ENCODE data around the gene PITX1.
"Not testable (repeated sequence)": the region's sequence is repeated elsewhere in the genome, so short reads cannot be mapped to it uniquely, and the experiment has no call there.

PITX1 gene

DNA sequence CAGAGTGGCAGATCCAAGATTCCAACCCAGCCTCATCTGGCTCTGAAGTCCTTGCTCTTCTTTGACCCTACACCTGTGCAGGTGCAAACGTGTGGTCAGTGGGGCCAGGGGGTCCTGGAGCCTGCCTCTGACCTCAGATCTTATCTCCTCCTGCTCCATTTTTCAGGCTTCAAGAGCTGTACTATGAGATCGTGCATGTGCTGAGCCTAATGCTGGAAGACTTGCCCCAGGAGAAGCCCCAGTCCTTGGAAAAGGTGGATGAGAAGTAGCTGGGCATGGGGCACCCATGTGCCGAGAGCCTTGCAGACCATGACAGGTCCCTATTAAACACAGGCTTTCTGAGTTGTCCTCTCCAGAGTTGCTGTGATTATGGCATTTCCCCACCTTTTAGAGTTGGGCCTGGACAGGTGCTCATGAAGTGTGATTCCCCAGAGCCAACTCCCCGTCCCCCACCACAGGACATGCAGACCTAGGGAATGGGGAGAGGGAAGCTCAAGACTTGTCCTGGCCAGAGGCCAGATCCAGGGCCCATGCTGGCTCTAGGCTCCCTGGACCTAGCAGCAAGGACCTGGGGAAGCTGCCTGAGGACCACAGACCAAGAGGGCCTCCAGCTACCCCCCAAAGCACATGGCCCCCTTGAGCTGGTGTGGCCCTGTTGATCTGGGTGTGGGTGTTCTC, 22.5 kb downstream of the PITX1 start:
- DNase-seq (ENCODE audit: low read depth in 2 of 3, low spot score in 1 of 3): no peak

DNA sequence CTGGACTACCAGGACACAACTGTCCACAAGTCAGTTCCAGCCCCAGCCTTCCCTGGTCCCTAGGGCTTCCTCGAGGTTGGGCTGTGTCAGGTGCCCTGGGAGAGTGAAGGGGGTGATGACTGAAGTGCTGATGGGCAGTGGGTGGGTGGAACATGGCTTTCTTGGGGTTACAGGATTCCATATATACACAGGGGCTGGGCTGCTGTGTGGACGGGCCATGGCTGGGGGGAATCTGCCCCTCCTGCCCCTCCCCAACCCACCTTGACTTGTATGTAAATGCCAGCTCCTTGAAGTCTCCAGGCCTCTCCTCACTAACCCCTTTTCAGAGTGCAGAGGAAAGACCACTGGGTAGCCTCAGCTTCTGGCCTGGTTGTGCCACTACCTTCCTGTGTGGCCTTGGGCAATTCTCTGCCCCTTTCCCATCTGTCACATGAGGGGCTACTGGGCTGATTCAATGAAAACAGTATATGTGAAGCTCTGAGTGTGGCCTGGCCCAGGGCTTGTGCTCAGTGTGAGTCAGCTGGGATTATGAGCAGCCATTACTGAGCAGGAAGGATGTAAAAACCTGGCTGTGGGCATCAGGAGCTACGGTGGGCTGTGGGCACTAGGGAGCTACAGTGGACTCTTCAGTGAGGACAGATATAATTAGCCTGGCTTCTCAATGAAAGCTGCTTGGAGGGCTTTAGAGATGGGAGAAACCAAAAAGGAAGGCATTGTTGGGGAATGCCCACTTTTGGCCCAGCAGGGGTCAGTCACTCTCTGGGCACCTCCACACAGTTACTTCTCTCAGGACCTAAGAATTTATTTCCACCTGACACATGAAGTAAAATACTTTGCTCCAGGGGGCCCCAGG, 23.3 kb downstream of the PITX1 start:
- DNase-seq (ENCODE audit: low read depth in 2 of 3, low spot score in 1 of 3): no peak

DNA sequence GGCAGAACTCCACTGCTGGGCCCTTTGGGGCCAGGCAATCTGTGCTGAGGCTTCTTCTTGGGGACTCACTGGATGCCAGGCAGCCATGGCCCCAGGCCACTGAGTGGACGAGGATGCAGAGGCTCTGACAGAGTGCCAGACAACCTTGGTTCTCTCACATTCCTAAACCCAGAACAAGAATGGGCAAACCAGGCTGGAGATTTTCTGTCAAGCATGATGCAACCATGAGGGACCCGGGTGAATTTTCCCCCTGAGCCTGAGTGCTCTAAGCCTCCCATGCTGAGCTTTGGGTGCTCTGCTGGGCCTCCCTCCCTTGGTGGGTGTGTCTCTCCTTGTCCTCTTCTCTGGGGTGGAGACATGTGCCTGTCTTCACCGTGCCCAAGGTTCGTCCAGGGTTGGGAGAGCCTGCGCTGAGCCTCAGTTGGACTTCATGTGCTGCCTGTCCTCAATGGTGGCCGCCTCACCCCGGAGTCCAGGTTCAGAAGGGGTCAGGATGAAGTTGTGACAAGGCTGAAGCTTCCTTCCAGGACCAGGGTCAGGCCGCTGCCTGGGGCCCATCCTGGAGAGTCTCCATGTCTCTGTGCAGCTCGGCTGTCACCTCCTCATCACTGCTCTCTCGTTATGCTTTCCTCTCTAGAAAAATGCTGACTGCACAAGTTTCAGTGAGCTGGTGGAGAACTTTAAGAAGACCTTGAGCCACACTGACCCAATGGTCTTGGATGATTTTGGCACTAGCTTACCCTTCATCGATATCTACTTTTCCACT, 24.1 kb downstream of the PITX1 start:
- no peak for DNase-seq (ENCODE audit: low read depth in 2 of 3, low spot score in 1 of 3)

DNA sequence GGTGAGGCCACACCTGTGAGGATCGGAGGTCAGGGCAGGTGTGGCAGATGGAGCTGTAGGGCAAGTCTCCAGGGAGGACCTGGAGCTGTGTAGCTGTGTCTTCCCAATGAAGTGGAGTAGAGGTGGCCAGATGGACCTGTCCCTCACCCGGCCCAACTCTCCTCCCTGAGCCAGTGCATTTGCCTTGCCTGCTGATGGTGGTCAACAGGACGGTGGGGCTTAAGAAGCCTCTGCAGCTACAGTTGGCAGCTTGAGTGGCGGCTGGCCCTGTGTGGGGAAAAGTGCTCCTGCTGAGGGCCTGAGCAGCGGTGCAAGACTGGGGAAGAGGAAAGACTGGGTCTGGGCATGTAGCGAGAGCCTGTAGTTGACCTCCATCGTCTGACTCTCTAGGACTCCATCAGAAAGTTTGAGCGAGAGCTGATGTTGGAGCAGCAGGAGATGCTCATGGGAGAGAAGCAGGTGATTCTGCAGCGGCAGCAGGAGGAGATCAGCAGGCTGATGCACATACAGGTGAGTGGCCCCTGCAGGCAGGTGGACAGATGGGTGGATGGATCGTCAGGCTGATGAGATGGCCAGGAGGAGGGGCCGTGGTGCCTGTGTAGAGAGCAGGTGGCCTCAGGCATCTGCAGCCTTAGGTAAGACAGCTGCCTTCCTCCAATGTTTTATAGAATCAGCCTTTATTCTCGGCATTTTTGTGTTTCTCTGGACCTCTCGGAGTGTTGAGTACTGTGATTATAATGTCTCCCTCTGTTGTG, 24.9 kb downstream of the PITX1 start:
- DNase-seq (ENCODE audit: low read depth in 2 of 3, low spot score in 1 of 3): no peak

DNA sequence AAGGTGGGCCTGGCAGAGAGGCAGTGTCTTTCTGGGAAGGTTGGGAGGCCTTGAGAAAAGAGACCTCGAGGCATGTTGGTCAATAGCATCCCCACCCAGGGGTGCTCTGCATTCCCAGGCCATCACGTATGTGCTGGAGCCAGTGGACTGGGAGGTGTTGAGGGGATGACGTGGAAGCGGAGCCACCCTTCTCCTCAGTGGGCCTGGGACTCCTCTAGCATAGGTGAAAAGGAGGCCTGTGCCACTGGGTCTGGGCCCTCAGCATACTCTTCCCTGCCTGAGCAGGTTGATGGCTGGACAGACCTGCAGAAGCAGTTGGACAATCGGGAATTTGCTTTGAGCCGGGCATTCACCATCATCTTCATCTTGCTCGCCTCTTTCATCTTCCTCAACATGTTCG, 25.5 kb downstream of the PITX1 start:
- no peak for DNase-seq (ENCODE audit: low read depth in 2 of 3, low spot score in 1 of 3)

DNA sequence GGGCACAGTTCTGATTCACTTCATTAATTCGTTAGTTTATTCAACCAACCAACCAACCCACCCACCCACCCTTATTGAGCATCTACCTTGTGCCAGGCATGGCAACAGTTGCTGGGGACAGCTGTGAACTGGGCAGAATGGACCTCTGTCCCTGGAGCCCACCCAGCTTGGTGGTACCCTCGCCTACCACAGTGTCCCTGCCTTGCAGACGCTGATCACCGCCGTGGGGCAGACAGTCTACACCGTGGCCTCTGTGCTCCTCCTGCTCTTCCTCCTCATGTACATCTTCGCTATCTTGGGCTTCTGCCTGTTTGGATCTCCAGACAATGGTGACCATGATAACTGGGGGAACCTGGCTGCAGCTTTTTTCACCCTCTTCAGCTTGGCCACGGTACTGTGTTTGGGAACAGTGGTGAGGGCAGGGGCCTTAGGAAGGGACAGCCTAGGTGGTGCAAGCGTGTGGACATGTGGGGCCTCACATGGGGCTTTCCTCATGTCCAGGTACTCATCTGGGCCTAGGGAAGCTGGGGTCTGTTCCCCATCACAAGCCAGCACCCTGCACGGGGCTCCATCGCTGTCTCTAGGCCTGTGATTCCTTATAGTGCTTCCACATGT, 26.2 kb downstream of the PITX1 start:
- DNase-seq (ENCODE audit: low read depth in 2 of 3, low spot score in 1 of 3): no peak

DNA sequence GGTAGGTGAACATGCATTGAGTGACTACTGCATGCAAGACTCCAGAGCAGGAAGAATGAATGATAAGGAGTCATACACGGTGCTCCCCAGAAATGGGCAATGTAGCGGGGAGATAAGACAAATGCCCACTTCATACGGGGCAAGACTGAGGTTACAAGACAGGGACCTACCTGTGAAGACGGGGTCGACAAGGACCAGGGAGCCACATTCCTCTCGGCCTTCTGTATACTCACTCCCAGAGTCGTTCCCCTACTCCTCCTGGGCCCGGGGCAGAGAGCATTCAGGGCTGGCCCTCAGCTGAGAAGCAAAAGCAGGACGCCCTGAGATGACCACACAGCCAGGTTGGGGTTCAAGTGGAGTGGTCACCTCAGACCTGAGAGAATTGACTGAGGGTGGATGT, 26.7 kb downstream of the PITX1 start:
- no peak for DNase-seq (ENCODE audit: low read depth in 2 of 3, low spot score in 1 of 3)

DNA sequence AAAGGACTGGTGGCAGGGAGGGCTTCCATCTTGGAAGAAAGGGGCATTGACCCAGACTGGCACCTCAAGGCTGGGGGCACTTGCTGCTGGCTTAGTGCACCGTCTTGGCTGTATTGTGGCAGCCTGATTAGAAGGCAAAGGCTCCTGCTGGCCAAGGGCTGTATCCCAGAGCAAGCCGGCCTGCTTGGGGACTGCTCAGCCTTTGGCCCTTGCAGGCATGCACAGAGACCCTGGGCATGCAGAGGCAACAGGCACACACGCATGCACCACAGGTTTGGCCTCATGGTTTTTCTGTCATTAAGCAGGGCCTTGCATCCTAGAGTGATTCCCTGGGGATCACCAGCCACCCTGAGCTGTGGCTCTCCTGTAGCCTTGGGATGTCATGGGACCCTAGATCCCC, 29.0 kb downstream of the PITX1 start:
- no peak for DNase-seq (ENCODE audit: low read depth in 2 of 3, low spot score in 1 of 3)

DNA sequence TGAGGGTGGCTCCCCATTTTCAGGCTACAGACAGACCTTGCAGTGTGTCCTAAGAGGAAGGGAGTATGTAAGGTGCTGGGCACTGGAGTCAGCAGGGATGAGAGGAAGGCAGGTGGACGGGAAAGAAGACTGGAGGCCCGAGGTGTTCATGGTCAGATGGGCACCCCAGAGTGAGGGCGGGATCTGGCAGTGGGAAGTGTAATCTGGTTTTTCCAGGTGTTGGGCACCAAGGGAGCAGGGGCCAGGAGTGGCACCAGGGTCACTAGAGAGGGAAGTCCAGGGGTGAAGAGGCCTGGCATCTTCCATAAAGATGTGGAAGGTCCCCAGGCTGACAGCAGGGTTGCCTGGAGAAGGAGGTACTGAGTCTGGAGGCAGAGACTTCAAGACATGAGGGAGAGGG, 29.7 kb downstream of the PITX1 start:
- no peak for DNase-seq (ENCODE audit: low read depth in 2 of 3, low spot score in 1 of 3)

DNA sequence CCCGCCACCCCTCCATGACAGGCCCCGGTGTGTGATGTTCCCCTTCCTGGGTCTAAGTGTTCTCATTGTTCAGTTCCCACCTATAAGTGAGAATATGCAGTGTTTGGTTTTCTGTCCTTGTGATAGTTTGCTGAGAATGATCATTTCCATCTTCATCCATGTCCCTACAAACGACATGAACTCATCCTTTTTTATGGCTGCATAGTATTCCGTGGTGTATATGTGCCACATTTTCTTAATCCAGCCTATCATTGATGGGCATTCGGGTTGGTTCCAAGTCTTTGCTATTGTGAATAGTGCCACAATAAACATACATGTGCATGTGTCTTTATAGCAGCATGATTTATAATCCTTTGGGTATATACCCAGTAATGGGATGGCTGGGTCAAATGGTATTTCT, 36.0 kb downstream of the PITX1 start:
- DNase-seq (ENCODE audit: low read depth in 2 of 3, low spot score in 1 of 3): not testable (repeated sequence)

DNA sequence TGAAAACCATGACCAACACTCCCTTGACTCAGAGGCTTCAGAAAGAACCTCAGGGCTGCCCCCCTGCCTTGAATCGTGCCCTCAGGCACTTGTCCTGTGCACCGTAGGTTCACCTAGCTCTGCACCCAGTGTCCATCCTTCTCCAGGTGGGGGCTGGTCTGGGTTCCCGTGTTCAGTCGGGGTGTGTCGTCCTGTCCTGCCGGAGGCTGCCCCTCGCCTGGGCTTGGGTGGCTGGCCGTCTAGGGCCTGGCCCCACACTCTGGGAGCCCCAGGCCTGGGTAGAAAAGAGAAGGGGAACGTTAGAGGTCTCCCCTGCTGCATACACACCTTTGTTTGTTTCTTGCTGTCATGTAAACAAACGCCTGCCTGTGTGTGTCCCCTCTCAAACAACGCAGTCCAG, 37.0 kb downstream of the PITX1 start:
- DNase-seq (ENCODE audit: low read depth in 2 of 3, low spot score in 1 of 3): no peak

DNA sequence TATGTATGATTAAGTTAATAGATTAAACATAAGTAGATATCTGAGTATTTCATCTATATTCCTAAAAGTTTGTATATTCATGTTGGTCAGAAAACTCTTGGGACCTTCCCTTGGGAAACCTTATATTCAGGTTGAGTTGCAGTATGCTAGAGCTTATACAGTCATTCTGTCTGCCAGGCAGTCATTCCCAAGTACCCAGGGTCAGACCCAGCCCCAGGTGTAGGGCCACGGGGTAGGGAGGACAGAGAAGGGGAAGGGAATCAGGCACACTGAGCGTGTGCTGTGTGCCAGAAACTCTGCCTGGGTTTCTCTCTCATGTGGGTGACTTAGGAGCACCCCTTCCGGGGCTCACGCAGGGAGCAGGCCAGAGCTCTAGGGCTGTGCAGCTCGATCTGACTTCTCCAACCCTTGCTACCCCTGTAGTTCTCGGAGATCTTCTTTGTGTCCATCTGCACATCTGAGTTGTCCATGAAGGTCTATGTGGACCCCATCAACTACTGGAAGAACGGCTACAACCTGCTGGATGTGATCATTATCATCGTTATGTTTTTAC, 38.1 kb downstream of the PITX1 start:
- DNase-seq (ENCODE audit: low read depth in 2 of 3, low spot score in 1 of 3): no peak

DNA sequence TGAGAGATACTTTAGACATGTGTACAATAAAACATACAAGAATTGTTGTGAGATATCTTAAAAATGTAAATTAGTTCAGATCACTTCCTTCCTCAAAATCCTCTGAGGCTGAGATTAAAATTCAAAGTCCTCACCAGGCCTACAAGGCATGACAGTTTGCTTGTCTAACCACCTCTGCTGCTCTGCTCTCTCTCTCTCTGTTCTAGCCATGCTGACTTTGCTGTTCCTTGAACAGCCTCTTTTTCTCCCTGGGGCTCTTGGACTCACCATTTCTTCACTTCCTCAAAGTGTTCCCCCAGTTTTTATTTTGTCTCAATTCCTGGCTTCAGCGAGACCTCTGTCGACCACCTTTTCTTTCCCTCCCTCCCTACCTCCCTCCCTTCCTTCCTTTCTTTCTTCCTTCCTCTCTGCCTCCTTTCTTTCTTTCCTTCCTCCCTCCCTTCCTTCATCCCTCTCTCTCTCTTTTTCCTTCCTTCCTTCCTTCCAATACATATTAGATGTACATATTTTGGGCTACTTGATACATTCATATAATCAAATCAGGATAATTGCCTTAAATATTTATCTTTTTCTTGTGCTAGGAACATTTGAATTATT, 39.4 kb downstream of the PITX1 start:
- DNase-seq (ENCODE audit: low read depth in 2 of 3, low spot score in 1 of 3): no peak

DNA sequence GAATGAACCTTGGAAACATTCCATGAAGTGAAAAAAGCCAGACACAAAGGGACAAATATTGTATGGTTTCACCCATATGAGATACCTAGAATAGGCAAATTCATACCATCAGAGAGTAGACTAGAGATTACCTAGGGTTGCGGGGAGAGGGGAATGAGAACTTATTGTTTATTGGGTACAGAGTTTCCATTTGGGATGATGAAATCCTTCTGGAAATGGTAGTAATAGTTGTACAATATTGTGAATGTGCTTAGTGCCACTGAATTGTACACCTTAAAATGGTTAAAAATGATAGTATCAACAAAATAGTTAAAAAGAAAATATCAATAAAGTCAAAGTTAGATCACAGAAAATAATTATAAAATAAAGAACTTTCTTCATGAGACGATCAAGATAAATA, 40.9 kb downstream of the PITX1 start:
- no peak for DNase-seq (ENCODE audit: low read depth in 2 of 3, low spot score in 1 of 3)

DNA sequence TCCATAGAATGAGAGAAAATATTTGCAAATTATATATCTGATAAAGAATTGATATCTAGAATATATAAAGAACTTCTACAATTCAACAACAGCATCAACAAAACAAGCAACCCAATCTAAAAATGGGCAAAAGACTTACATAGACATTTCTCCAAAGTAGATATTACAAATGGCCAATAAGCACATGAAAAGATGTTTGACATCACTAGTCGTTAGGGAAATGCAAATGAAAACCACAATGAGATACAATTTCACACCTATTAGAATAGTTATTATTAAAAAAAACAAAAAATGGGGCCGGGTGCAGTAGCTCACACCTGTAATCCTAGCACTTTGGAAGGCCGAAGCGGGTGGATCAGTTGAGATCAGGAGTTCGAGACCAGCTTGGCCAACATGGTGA, 41.9 kb downstream of the PITX1 start:
- DNase-seq (ENCODE audit: low read depth in 2 of 3, low spot score in 1 of 3): no peak

DNA sequence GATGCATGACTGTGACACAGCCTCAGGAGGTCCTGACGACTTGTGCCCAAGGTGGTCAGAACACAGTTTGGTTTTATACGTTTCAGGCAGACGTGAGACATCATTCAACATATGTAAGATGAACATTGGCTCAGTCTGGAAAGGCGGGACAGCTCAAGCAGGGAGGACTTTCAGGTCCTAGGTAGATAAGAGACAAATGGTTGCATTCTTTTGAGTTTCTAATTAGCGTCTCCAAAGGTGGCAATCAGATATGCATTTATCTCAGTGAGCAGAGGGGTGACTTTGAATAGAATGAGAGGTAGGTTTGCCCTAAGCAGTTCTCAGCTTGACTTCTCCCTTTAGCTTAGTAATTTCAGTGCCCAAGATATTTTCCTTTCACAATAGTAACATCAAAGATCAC, 43.8 kb downstream of the PITX1 start:
- DNase-seq (ENCODE audit: low read depth in 2 of 3, low spot score in 1 of 3): not testable (repeated sequence)

DNA sequence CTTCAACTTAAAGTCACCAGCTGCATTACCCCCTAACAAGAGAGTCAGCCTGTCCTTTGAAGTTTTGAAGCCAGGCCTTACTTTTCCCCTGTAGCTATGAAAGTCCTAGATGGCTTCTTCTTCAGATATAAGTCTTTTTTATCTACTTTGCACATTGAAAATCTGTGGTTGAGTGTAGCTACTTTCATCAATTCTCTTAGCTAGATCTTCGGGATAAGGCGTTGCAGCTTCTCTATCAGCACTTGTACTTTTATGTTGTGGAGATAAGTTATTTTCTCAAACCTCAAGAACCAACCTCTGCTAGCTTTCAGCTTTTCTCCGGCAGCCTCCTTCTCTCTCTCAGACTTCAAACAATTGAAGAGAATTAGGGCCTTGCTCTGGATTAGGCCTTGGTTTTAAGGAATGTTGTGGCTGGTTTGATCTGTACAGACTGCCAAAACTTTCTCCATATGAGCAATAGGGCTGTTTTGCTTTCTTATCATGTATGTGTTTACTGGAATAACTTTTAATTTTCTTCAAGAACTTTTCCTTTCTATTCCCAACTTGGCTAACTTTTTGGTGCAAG, 44.7 kb downstream of the PITX1 start:
- DNase-seq (ENCODE audit: low read depth in 2 of 3, low spot score in 1 of 3): no peak

DNA sequence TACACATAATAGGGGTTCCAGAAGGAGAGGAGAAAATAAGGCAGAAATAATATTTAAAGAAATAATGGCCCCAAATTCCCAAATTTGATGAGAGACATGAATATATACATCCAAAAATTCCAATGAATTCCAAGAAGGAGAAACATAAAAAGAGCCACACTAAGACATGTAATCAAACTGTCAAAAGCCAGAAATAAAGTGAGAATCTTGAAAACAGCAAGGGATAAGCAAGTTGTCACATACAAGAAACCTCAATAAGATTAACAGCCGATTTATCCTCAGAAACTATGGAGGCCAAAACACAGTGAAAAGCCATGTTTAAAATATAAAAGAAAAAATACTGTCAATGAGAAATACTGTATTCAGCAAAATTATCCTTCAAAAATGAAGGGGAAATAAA, 51.8 kb downstream of the PITX1 start:
- no peak for DNase-seq (ENCODE audit: low read depth in 2 of 3, low spot score in 1 of 3)

DNA sequence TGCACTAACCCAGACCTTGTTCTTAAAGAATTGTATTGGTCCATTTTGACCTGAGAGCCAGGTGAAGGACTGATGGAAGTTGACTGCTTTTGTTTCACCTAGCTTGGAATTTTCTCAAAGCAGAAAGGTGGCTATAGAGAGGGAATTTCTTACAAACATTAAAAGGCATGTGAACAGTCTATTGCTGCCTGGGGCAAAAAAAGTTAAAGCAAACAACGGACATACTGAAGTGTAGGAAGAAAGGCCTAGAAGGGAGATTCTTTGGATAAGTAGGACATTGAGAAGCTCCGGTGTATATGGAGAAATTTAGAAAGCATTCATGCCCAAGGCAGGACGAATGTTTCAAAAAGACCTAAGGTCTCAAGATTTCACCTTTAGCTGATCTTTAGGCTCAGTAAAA, 54.6 kb downstream of the PITX1 start:
- DNase-seq (ENCODE audit: low read depth in 2 of 3, low spot score in 1 of 3): no peak

Data from stimulated activated CD4-positive, alpha-beta T cell treated with anti-CD3 and anti-CD28 coated beads, Interleukin-12 subunit alpha, Interleukin-12 subunit beta, amount 100 ng/mL, for 48 hours (primary cell).